Islet of Langerhans (tissue), 1 donor: ENCODE results near the gene PAFAH1B1.

Experiments
- FAIRE-seq: peaks from one replicate; lab custom pipeline; 2011; peaks lifted over from hg19 to GRCh38; lab: Jason Lieb, UNC

PAFAH1B1 gene

DNA sequence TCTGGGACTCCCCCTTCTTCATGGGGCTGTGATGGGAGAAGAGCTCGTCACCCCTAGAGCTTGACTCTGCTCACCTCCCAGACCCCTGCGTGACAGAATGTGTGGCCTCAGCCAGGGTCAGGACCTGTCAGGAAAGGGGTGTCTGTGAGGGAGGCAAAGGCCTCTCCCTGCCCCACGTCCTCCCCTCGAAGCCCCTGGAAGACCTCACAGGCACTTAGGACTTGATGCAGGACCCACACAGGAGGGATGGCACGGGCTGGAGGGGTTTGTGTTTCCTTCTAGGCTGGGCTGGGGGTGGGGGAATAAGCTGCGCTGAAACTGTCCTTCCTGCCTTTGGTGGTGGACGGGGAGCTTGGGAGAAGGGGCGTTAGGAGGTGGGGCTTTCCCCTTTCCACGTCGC is 129.2 kb downstream of the PAFAH1B1 start:
- no peak for FAIRE-seq

GRCh38 chr17:2723505-2723996 is 130.1 kb downstream of the PAFAH1B1 start:
- FAIRE-seq, result no peak

DNA sequence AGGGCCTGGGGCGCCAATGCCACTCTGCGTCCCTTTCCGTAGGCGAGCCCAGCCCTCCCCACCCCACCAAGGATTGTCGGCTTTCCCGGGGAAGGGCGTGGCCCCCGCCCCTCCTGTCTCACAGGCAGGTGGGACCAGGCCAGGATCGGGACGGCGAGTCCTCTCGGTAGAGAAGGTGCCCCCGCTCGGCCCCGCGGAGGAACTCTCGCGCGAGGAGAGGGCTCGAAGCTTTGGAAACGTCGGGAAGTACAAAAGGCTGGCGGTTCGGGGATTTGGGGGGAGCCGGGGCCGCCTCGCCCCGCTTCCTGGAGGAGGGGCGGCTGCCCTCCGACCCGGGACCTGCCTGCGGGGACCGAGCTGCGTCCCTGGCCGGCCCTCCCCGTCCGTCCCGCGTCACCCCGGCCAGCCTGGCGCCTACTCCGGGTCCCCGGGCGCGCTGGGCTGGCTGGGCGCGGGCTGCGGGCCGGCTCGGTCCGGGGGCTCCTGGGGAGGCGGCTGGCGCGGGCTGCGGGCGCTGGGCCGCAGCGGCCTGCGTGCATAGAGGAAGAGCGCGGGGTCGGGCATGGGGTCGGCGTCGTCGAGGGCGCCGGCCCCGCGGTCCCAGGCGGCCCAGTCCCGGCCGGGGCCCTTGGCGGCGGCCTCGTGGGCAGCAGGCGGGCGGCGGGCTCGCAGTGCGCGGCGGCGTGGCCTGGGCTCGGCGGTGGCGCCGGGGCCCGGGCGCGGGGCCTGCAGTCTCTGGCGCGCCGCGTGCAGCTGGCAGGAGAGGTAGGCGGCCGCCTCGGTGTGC is 130.7 kb downstream of the PAFAH1B1 start:
- no peak for FAIRE-seq

GRCh38 chr17:2724784-2725164 is 131.3 kb downstream of the PAFAH1B1 start:
- FAIRE-seq, result no peak

GRCh38 chr17:2730764-2731353 is 137.4 kb downstream of the PAFAH1B1 start:
- no peak for FAIRE-seq

DNA sequence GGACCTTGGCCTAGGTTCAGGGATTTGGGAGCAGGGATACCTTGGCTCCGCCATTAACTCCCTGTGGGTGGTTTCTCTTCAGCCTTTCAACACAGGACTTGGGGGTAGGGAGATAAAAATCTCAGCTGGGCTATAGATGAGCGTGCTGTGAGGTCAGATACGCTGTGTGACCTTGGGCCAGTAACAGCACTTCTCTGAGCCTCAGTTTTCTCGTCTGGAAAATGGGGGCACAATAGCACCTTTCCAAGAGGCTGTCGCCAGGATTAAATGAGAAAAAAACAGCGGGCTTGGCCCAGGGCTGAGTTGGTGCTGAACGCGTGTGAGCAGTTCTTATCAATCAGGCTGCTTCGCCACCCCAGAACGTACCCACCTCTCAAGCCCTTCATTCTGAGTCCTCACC is 138.4 kb downstream of the PAFAH1B1 start:
- no peak for FAIRE-seq

DNA sequence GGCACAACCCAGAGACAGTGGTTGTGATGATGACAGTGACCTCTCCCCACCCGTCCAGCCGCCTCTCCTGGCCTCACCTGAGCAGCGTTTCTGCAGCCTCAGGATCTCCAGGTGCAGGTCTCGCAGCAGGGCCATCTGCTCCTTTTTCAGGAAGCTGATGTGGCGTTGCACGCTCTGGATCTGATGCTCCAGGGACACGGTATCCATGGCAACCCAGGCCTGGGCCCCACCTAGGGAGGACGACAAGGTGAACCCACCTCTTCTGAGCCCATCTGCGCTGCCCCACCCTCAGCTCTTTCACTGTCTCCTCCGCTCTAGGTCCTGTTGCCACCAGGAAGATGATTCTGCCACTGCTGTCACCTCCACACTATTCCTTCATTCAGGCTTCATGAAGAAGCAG is 141.5 kb downstream of the PAFAH1B1 start:
- no peak for FAIRE-seq
